KMS-11 (cell line): Measurements from ENCODE around the gene PCNT.
"Not testable (repeated sequence)": the region's sequence is repeated elsewhere in the genome, so short reads cannot be mapped to it uniquely, and the experiment has no call there.

ENCODE experiments used
- H2AFZ ChIP-seq: fragments of 200-600 bp; sonication (generic); 2 replicates; pipeline ENCODE4 v1.6.1; 2016; ENCODE audit warnings: antibody characterized with exemption, mixed run types, low read depth
- H3K27ac ChIP-seq: fragments of 200-600 bp; sonication (generic); 2 replicates; pipeline ENCODE4 v1.6.1; 2016; ENCODE audit warnings: mild to moderate bottlenecking, mixed run types
- H3K27me3 ChIP-seq: fragments of 200-600 bp; sonication (generic); 2 replicates; pipeline ENCODE4 v1.6.1; 2017; ENCODE audit warnings: mild to moderate bottlenecking, low read depth, mixed run types, moderate library complexity; ENCODE audit not compliant: insufficient read depth
- H3K36me3 ChIP-seq: fragments of 200-600 bp; sonication (generic); 2 replicates; pipeline ENCODE4 v1.6.1; 2017; ENCODE audit warnings: mild to moderate bottlenecking, mixed run types; ENCODE audit not compliant: insufficient read depth
- H3K4me1 ChIP-seq: fragments of 200-600 bp; sonication (generic); 2 replicates; pipeline ENCODE4 v1.6.1; 2016; ENCODE audit warnings: mild to moderate bottlenecking, low read depth, mixed run types; ENCODE audit not compliant: poor library complexity, severe bottlenecking
- H3K4me2 ChIP-seq: fragments of 200-600 bp; sonication (generic); 2 replicates; pipeline ENCODE4 v1.7.0; 2016; ENCODE audit warnings: mild to moderate bottlenecking, mixed run types
- H3K4me3 ChIP-seq: fragments of 200-600 bp; sonication (generic); IDR thresholded peaks from 2 replicates; pipeline ENCODE4 v1.6.1; 2017; ENCODE audit warnings: low read depth, low read length, mixed read lengths; ENCODE audit not compliant: insufficient read depth
- H3K79me2 ChIP-seq: fragments of 200-600 bp; sonication (generic); 2 replicates; pipeline ENCODE4 v1.6.1; 2016; ENCODE audit warnings: low read depth, mixed run types; ENCODE audit not compliant: insufficient read depth
- H3K9ac ChIP-seq: fragments of 200-600 bp; sonication (generic); 2 replicates; pipeline ENCODE4 v1.6.1; 2016; ENCODE audit warnings: mild to moderate bottlenecking, mixed run types
- H4K20me1 ChIP-seq: fragments of 200-600 bp; sonication (generic); 2 replicates; pipeline ENCODE4 v1.6.1; 2016; ENCODE audit warnings: mild to moderate bottlenecking, mixed run types; ENCODE audit not compliant: insufficient read depth
- TF ChIP-seq, protein P1 (sequence below): fragments of 200-600 bp; sonication (generic); conservative IDR thresholded peaks from 2 replicates; pipeline ENCODE4 v1.6.1; 2017; ENCODE audit warnings: low read depth, mild to moderate bottlenecking, antibody characterized with exemption, low read length, moderate library complexity, mixed read lengths

The PCNT gene

DNA sequence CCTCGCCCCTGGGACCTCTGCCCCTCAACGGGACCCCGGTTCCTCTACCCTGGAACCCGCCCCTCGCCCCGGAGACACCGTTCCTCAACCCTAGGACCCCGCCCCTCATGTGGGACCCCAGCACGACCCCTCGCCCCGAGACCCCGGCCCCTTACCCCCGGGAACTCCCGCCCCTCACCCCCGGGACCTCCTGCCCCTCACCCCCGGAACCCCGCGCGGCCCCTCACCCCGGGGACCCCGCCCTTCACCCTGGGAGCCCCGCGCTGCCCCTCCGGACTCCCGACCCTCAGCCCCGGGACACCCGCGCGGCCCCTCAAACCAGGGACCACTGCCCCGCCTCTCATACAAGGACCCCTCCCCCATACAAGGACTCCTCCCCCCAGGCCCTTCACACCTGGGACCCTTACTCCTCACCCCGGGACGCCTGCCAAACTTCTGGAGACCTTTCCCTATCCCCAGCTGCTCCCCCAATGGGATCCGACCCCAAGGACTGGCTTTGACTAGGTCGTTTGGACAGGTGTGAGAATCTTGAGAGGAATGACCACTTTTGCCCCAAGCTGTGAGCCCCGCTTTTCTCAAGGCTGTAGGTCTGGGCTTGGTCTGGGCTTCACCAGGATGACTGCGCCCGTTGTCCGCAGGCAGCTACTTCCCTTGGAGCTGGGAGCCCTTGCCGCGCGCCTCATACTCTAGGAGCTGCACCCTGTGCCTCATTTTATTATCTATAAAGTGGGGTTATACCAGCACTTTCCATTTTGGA is 135.6 kb downstream of the PCNT start:
- peak overlapping the region; percentile 70; the same call in 1 of the 2 replicates for H2AFZ ChIP-seq
- H4K20me1 ChIP-seq = no peaks in the 10 kb centered on the region
- peak overlapping the region; percentile 69; the same call in 1 of the 2 replicates for H3K9ac ChIP-seq
- peaks cover 33% of the 10 kb centered on the region for H3K79me2 ChIP-seq
- peak overlapping the region; percentile 90 for H3K4me2 ChIP-seq
- H3K36me3 ChIP-seq = no peaks in the 10 kb centered on the region
- no peak overlapping the region for H3K4me3 ChIP-seq
- no peak overlapping the region for H3K27ac ChIP-seq
- TF ChIP-seq, protein P1, sequence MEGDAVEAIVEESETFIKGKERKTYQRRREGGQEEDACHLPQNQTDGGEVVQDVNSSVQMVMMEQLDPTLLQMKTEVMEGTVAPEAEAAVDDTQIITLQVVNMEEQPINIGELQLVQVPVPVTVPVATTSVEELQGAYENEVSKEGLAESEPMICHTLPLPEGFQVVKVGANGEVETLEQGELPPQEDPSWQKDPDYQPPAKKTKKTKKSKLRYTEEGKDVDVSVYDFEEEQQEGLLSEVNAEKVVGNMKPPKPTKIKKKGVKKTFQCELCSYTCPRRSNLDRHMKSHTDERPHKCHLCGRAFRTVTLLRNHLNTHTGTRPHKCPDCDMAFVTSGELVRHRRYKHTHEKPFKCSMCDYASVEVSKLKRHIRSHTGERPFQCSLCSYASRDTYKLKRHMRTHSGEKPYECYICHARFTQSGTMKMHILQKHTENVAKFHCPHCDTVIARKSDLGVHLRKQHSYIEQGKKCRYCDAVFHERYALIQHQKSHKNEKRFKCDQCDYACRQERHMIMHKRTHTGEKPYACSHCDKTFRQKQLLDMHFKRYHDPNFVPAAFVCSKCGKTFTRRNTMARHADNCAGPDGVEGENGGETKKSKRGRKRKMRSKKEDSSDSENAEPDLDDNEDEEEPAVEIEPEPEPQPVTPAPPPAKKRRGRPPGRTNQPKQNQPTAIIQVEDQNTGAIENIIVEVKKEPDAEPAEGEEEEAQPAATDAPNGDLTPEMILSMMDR = no peak
- peaks cover 14% of the 10 kb centered on the region for H3K4me1 ChIP-seq
- no peaks in the 10 kb centered on the region for H3K27me3 ChIP-seq

DNA sequence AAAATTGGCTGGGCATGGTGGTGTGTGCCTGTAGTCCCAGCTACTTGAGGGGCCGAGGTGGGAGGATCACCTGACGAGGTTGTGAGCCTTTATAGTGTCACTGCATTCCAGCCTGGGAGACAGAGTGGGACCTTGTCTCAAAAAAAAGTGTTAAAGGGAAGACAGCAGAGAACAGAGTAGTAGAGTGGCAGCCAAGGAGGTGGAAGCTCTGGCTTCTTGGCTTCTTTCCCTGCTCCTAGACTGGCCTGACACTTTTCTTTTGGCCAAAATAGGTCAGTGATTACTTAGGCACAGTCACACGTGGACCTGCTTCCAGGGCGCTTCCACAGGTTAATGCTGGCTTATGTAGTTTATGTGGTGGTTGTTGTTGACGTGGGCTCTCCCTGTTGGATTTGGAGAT is 138.0 kb downstream of the PCNT start:
- Histone ChIP-seq H3K4me2 (no peak overlapping the region), H4K20me1 (no peaks in the 10 kb centered on the region), H3K36me3 (no peaks in the 10 kb centered on the region), H2AFZ (no peak overlapping the region), H3K79me2 (peaks cover 28% of the 10 kb centered on the region), H3K27me3 (no peaks in the 10 kb centered on the region), H3K4me3 (no peak overlapping the region), H3K4me1 (peaks cover 14% of the 10 kb centered on the region), H3K9ac (no peak overlapping the region), H3K27ac (no peak overlapping the region)
- TF ChIP-seq, protein P1 = no peak

DNA sequence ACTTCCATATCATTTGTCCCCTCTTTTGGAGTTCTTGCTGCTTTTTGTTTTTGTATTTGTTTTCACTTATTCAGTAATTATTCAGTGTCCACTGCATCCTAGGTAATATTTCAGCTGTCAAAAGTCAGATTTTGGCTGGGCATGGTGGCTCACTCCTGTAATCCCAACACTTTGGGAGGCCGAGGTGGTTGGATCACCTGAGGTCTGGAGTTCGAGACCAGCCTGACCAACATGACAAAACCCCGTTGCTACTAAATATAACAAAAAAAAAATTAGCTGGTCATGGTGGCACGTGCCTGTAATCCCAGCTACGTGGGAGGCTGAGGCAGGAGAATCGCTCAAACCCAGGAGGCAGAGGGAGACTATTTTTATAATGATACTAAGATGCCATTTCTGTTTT is 141.2 kb downstream of the PCNT start:
- not testable (repeated sequence) for H3K27ac ChIP-seq, H2AFZ ChIP-seq, H4K20me1 ChIP-seq, H3K4me2 ChIP-seq, H3K27me3 ChIP-seq, H3K36me3 ChIP-seq, H3K4me1 ChIP-seq, H3K9ac ChIP-seq, H3K4me3 ChIP-seq, H3K79me2 ChIP-seq

DNA sequence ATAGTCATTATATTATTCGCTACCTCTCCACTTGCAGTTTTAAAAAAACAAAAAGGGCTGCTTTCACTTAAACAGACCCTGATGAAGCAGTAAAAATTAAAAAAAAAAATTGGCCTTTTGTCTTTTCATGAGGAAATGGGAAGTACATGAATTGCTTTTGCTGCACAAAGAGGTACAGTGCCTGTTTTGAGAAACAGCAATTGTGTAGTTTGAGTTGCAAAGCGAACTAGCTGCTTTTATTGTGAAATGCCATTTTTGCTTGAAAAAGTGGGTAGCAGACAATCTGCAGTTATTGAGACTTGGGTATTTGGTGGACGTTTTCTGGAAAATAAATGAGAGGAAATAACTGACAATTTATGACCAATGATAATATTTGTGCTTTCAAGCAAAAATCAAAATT is 141.7 kb downstream of the PCNT start:
- Histone ChIP-seq H3K36me3 (no peaks in the 10 kb centered on the region), H2AFZ (no peak overlapping the region), H3K9ac (no peak overlapping the region), H3K27me3 (no peaks in the 10 kb centered on the region), H3K27ac (no peak overlapping the region), H3K79me2 (peaks cover 2% of the 10 kb centered on the region), H3K4me3 (no peak overlapping the region), H3K4me2 (no peak overlapping the region), H4K20me1 (no peaks in the 10 kb centered on the region), H3K4me1 (no peaks in the 10 kb centered on the region)
- TF ChIP-seq, protein P1 = no peak

DNA sequence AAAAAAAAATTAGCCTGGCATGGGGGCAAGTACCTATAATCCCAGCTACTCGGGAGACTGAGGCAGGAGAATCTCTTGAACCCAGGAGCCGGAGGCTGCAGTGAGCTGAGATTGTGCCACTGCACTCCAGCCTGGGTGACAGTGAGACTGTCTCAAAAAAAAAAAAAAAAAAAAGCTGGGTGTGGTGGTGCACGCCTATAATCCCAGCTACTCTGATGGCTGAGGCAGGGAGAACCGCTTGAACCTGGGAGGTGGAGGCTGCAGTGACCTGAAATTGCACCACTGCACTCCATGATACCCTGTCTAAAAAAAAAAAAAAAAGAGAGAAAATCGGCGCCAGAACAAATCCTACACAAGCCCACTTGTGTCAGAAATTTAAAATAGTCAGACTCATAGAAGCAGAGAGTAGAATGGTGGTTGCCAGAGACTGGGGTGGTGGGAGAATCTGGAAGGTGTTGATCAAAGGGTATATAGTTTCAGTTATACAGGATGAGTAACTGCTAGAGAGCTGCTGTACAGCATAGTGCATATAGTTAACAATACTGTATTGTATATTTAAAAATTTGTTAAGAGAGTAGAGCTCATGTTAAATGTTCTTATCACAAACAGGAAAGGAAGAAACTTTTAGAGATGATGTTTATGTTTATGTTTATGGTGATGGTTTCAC is 144.3 kb downstream of the PCNT start:
- no peak overlapping the region for H3K4me2 ChIP-seq
- no peaks in the 10 kb centered on the region for H3K36me3 ChIP-seq
- H3K79me2 ChIP-seq = no peaks in the 10 kb centered on the region
- no peaks in the 10 kb centered on the region for H3K27me3 ChIP-seq
- no peak overlapping the region for H3K4me3 ChIP-seq
- no peaks in the 10 kb centered on the region for H4K20me1 ChIP-seq
- no peak overlapping the region for H3K9ac ChIP-seq
- no peak overlapping the region for H3K27ac ChIP-seq
- TF ChIP-seq, protein P1 = no peak
- H2AFZ ChIP-seq = no peak overlapping the region
- H3K4me1 ChIP-seq = no peaks in the 10 kb centered on the region
